Stimulated activated CD4-positive, alpha-beta T cell treated with anti-CD3 and anti-CD28 coated beads, Interleukin-1b, Interleukin-23, amount 100 ng/mL, for 48 hours (primary cell): ENCODE data around the gene CERS5.
"Not testable (repeated sequence)": the region's sequence is repeated elsewhere in the genome, so short reads cannot be mapped to it uniquely, and the experiment has no call there.

Experiments
- DNase-seq: peaks from one replicate; pipeline ENCODE4 v3.0.0-alpha.2; 2020

Gene CERS5

GRCh38 chr12:50186681-50187080 lies 19.5 kb upstream of the CERS5 start:
- DNase-seq, result no peak

- no peak for DNase-seq
Observed at GRCh38 chr12:50185970-50186663, 18.9 kb upstream of the CERS5 start.

- no peak for DNase-seq
Observed at GRCh38 chr12:50185301-50185895, 18.2 kb upstream of the CERS5 start.

GRCh38 chr12:50184261-50184660 lies 17.1 kb upstream of the CERS5 start:
- DNase-seq, result no peak

- DNase-seq, result no peak
Observed at GRCh38 chr12:50182461-50182860, 15.3 kb upstream of the CERS5 start.

- DNase-seq, result no peak
Observed at GRCh38 chr12:50181691-50182090, 14.5 kb upstream of the CERS5 start.

GRCh38 chr12:50175716-50176026 lies 8.5 kb upstream of the CERS5 start:
- DNase-seq, result no peak

- no peak for DNase-seq
Observed at GRCh38 chr12:50174971-50175715, 8.0 kb upstream of the CERS5 start.

GRCh38 chr12:50166799-50167048 lies 445 bp downstream of the CERS5 start:
- DNase-seq, result peak; percentile 68

GRCh38 chr12:50164963-50165362 lies 2.2 kb downstream of the CERS5 start:
- no peak for DNase-seq

GRCh38 chr12:50162230-50162629 lies 4.9 kb downstream of the CERS5 start:
- no peak for DNase-seq

GRCh38 chr12:50160643-50161042 lies 6.5 kb downstream of the CERS5 start:
- DNase-seq, result no peak

GRCh38 chr12:50157259-50157658 lies 9.9 kb downstream of the CERS5 start:
- no peak for DNase-seq

- no peak for DNase-seq
Observed at GRCh38 chr12:50156641-50157040, 10.5 kb downstream of the CERS5 start.

GRCh38 chr12:50154947-50155346 lies 12.2 kb downstream of the CERS5 start:
- DNase-seq, result not testable (repeated sequence)

GRCh38 chr12:50151047-50151687 lies 16.0 kb downstream of the CERS5 start:
- DNase-seq, result no peak

GRCh38 chr12:50149311-50149710 lies 17.9 kb downstream of the CERS5 start:
- DNase-seq, result no peak

- not testable (repeated sequence) for DNase-seq
Observed at GRCh38 chr12:50148011-50148410, 19.2 kb downstream of the CERS5 start.

GRCh38 chr12:50147281-50147680 lies 19.9 kb downstream of the CERS5 start:
- no peak for DNase-seq

GRCh38 chr12:50145439-50145838 lies 21.7 kb downstream of the CERS5 start:
- DNase-seq, result no peak

- DNase-seq, result no peak
Observed at GRCh38 chr12:50142993-50143392, 24.2 kb downstream of the CERS5 start.

GRCh38 chr12:50132505-50133135 lies 34.5 kb downstream of the CERS5 start:
- no peak for DNase-seq

GRCh38 chr12:50129290-50129689 lies 37.9 kb downstream of the CERS5 start:
- DNase-seq, result no peak

- no peak for DNase-seq
Observed at GRCh38 chr12:50127546-50127945, 39.6 kb downstream of the CERS5 start.
